ENCODE results near the gene MYD88. TPM values are rescaled to one million over a fixed set of nuclear protein-coding genes. Genes with fewer than 3 reads are reported as not detected.

Gene MYD88
- total RNA-seq, 2 experiments from 2014 or later: 16.3 to 29.4 TPM

DNA sequence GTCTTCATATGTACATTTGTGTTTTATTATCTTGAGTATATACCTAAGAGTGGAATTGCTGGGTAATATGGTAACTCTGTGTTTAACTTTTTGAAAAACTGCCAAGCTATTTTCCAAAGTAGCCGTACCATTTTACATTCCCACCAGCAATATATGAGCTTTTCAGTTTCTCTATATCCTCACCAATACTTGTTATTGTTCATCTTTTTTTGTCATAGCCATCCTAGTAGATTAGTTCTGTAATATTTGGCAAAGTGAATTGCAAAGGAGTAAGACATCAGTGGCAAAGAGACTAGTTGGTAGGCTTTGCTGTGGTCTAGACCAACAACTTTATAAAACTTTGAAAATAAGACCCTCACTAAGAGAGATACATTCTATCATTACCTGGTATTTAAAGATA, 48.3 kb downstream of the MYD88 start:
- peaks cover 70% of the 10 kb centered on the region for H3K36me3 ChIP-seq (ENCODE audit: insufficient read depth, low read length)
- no peak overlapping the region for H3K4me2 ChIP-seq (ENCODE audit: low read length)
- peaks cover 14% of the 10 kb centered on the region; the same call in 1 of the 2 replicates for H3K79me2 ChIP-seq (ENCODE audit: insufficient read depth, low read depth, low read length)
- ChIA-PET CTCF (ENCODE audit: unreplicated experiment) (no interaction called here), POLR2A (interaction anchor here (1.5 kb wide), 1 partner anchor 22 kb away, joined by 4 read pairs; the partner anchor contains the start of gene OXSR1)
- no peaks in the 10 kb centered on the region for H3K9me2 ChIP-seq (ENCODE audit: insufficient read depth, low read length)
- H3K4me1 ChIP-seq (ENCODE audit: insufficient read depth, low read length, poor library complexity, severe bottlenecking): no peaks in the 10 kb centered on the region
- intact Hi-C loops (cut with micrococcal nuclease; ENCODE audit: unreplicated experiment): no loop called here
- H3K27ac ChIP-seq (ENCODE audit: low read depth, low read length, poor library complexity, severe bottlenecking): no peak overlapping the region
- BruUV-seq (replicated peaks): no TSS peak
- no peaks in the 10 kb centered on the region for H4K20me1 ChIP-seq (ENCODE audit: insufficient read depth, low read length)
- H3K9me3 ChIP-seq (ENCODE audit: low read length): peaks cover 6% of the 10 kb centered on the region
- DNase-seq (ENCODE audit: low spot score): no peak
- no peak overlapping the region for H3K4me3 ChIP-seq (ENCODE audit: low read depth, low read length, poor library complexity, severe bottlenecking)
- no peak overlapping the region for H2AFZ ChIP-seq (ENCODE audit: low read length)
- TF ChIP-seq, protein P1, sequence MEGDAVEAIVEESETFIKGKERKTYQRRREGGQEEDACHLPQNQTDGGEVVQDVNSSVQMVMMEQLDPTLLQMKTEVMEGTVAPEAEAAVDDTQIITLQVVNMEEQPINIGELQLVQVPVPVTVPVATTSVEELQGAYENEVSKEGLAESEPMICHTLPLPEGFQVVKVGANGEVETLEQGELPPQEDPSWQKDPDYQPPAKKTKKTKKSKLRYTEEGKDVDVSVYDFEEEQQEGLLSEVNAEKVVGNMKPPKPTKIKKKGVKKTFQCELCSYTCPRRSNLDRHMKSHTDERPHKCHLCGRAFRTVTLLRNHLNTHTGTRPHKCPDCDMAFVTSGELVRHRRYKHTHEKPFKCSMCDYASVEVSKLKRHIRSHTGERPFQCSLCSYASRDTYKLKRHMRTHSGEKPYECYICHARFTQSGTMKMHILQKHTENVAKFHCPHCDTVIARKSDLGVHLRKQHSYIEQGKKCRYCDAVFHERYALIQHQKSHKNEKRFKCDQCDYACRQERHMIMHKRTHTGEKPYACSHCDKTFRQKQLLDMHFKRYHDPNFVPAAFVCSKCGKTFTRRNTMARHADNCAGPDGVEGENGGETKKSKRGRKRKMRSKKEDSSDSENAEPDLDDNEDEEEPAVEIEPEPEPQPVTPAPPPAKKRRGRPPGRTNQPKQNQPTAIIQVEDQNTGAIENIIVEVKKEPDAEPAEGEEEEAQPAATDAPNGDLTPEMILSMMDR (conservative IDR thresholded peaks at IDR 0.05; ENCODE audit: low read length): no peak
- no peak for TF ChIP-seq EZH2phosphoT487 (IDR thresholded peaks at IDR 0.05; ENCODE audit: borderline replicate concordance, low read depth, low read length)

DNA sequence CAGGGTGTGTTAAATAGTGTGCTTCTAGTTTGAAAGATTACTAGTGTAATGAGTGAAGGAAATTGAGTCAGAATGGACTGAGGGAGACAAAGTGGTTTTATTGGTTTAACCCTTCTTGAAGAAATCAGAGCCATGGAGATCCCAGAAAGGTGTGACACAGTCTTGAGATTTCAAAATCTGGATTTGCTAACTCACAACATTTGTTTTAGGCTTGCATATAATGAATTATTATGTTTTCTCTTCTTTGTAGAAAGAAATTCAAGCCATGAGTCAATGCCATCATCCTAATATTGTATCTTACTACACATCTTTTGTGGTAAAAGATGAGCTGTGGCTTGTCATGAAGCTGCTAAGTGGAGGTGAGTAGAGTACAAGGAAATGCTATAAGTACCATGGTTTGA, 52.0 kb downstream of the MYD88 start:
- no peaks in the 10 kb centered on the region for H4K20me1 ChIP-seq (ENCODE audit: insufficient read depth, low read length)
- no peak overlapping the region for H3K4me2 ChIP-seq (ENCODE audit: low read length)
- POLR2A ChIA-PET: interaction anchor here (0.7 to 1.4 kb wide), 3 partner anchors 8 to 12 kb away, joined by 3 to 5 read pairs (median 4); no protein-coding TSS in a partner anchor
- H3K4me1 ChIP-seq (ENCODE audit: insufficient read depth, low read length, poor library complexity, severe bottlenecking): no peaks in the 10 kb centered on the region
- no peak overlapping the region for H2AFZ ChIP-seq (ENCODE audit: low read length)
- DNase-seq (ENCODE audit: low spot score): no peak
- H3K79me2 ChIP-seq (ENCODE audit: insufficient read depth, low read depth, low read length): no peaks in the 10 kb centered on the region
- H3K27ac ChIP-seq (ENCODE audit: low read depth, low read length, poor library complexity, severe bottlenecking): no peak overlapping the region
- CTCF ChIA-PET (ENCODE audit: unreplicated experiment): no interaction called here
- peaks cover 6% of the 10 kb centered on the region for H3K9me3 ChIP-seq (ENCODE audit: low read length)
- no TSS peak for BruUV-seq (replicated peaks)
- intact Hi-C loops (cut with micrococcal nuclease; ENCODE audit: unreplicated experiment): no loop called here
- TF ChIP-seq, protein P1 (conservative IDR thresholded peaks at IDR 0.05; ENCODE audit: low read length): no peak
- TF ChIP-seq EZH2phosphoT487 (IDR thresholded peaks at IDR 0.05; ENCODE audit: borderline replicate concordance, low read depth, low read length): no peak
- H3K36me3 ChIP-seq (ENCODE audit: insufficient read depth, low read length): peaks cover 64% of the 10 kb centered on the region
- H3K4me3 ChIP-seq (ENCODE audit: low read depth, low read length, poor library complexity, severe bottlenecking): no peak overlapping the region
- H3K9me2 ChIP-seq (ENCODE audit: insufficient read depth, low read length): no peaks in the 10 kb centered on the region

Small RNA genes within 50 kb of the gene (small RNA-seq; reads per million reads assigned to genes)
- gene RF00019: not detected

Other genes starting within 250 kb of the MYD88 start
- gene VILL, start 147.9 kb upstream of the MYD88 start, total RNA-seq (2014; rRNA removed; shearing (Covaris generic)): 23.5 and 24.5 TPM in 2 replicates
- 13.2 and 13.5 TPM in 2 replicates for gene VILL, start 147.9 kb upstream of the MYD88 start, total RNA-seq (2022)
- 5.8 and 10.4 TPM in 2 replicates for gene PLCD1, start 109.0 kb upstream of the MYD88 start, total RNA-seq (2014; rRNA removed; shearing (Covaris generic))
- 7.7 and 11.8 TPM in 2 replicates for gene PLCD1, start 109.0 kb upstream of the MYD88 start, total RNA-seq (2022)
- 0.13 TPM in 1 of 2 replicates, not detected in the other for gene DLEC1, start 99.5 kb upstream of the MYD88 start, total RNA-seq (2014; rRNA removed; shearing (Covaris generic))
- gene DLEC1, start 99.5 kb upstream of the MYD88 start, total RNA-seq (2022): 0.11 TPM in 1 of 2 replicates, not detected in the other
- gene ACAA1, start 1.5 kb upstream of the MYD88 start, total RNA-seq (2014; rRNA removed; shearing (Covaris generic)): 13.3 and 13.9 TPM in 2 replicates
- 45.3 and 50.3 TPM in 2 replicates for gene ACAA1, start 1.5 kb upstream of the MYD88 start, total RNA-seq (2022)
- gene OXSR1, start 26.9 kb downstream of the MYD88 start, total RNA-seq (2014; rRNA removed; shearing (Covaris generic)): 21.4 and 22.4 TPM in 2 replicates
- gene OXSR1, start 26.9 kb downstream of the MYD88 start, total RNA-seq (2022): 42.7 and 43.7 TPM in 2 replicates
- gene SLC22A13, start 127.2 kb downstream of the MYD88 start, total RNA-seq (2014; rRNA removed; shearing (Covaris generic)): 0.13 TPM in 2 replicates
- 0.27 TPM in 1 of 2 replicates, not detected in the other for gene SLC22A13, start 127.2 kb downstream of the MYD88 start, total RNA-seq (2022)
- gene SLC22A14, start 143.6 kb downstream of the MYD88 start, total RNA-seq (2014; rRNA removed; shearing (Covaris generic)): not detected in 2 replicates
- gene SLC22A14, start 143.6 kb downstream of the MYD88 start, total RNA-seq (2022): not detected in 2 replicates
- 7.0 and 7.2 TPM in 2 replicates for gene XYLB, start 208.1 kb downstream of the MYD88 start, total RNA-seq (2014; rRNA removed; shearing (Covaris generic))
- 5.3 and 6.7 TPM in 2 replicates for gene XYLB, start 208.1 kb downstream of the MYD88 start, total RNA-seq (2022)